ENCODE results near the gene LOXL4. TPM values are rescaled to one million over a fixed set of nuclear protein-coding genes. Genes with fewer than 3 reads are reported as not detected.

The LOXL4 gene
- total RNA-seq, 1 experiment from 2014 or later, result 1.3 TPM

- H3K36me3 ChIP-seq (ENCODE audit: control insufficient read depth in 1 of 2, insufficient read depth in 2 of 2, low read length in 2 of 2), result no peaks in the 10 kb centered on the region
- peak overlapping the region; percentile 57 for H3K27ac ChIP-seq (ENCODE audit: low read depth, low read length)
- no peaks in the 10 kb centered on the region for H3K9me2 ChIP-seq (ENCODE audit: insufficient read depth)
- POLR2A ChIA-PET, result interaction anchor here (1.4 kb wide), 1 partner anchor 41 kb away, joined by 10 read pairs; no protein-coding TSS in a partner anchor
- H3K79me2 ChIP-seq (ENCODE audit: insufficient read depth, low read length), result no peaks in the 10 kb centered on the region
- H3K4me2 ChIP-seq (ENCODE audit: low read length), result peak overlapping the region; percentile 91
- DNase-seq (ENCODE audit: low read depth, low spot score) (no peak), ATAC-seq (peak; percentile 64)
- peak overlapping the region; percentile 22 for H2AFZ ChIP-seq (ENCODE audit: low read depth, low read length, poor library complexity, severe bottlenecking)
- RAD21 ChIA-PET (ENCODE audit: low non-redundant PET in 1 of 2, low total read pairs in 2 of 2, uncharacterized antibody in 2 of 2, unreplicated experiment in 2 of 2), result interaction anchor here (1.2 to 2.2 kb wide), 2 partner anchors 40 to 41 kb away, joined by 4 to 8 read pairs; no protein-coding TSS in a partner anchor
- H3K9ac ChIP-seq (ENCODE audit: low read length), result peak overlapping the region; percentile 55
- H3K4me3 ChIP-seq (replicated peaks in 1 of 2; ENCODE audit: low read depth in 1 of 2, low read length in 2 of 2), result peak overlapping the region; percentile 60 to 62
- intact Hi-C loops (cut with micrococcal nuclease), result loop anchor here (10.0 kb wide), 1 partner anchor 146 kb away; the partner anchor contains the start of gene PYROXD2
- no peaks in the 10 kb centered on the region for H3K27me3 ChIP-seq (ENCODE audit: insufficient read depth, low read length)
- TF ChIP-seq ATF3 (IDR thresholded peaks at IDR 0.05), result no peak
- no peak for TF ChIP-seq POLR2A (IDR thresholded peaks at IDR 0.05; ENCODE audit: borderline replicate concordance, extremely low read depth, insufficient read depth, insufficient read length)
- TF ChIP-seq ZNF274 (IDR thresholded peaks at IDR 0.05; ENCODE audit: low read depth, low read length), result no peak
- H3K4me1 ChIP-seq (ENCODE audit: control insufficient read depth in 1 of 2, insufficient read depth in 2 of 2, low read length in 2 of 2), result peaks cover 43 to 69% of the 10 kb centered on the region in 2 experiments
- no peaks in the 10 kb centered on the region for H3K9me3 ChIP-seq (ENCODE audit: control insufficient read depth in 1 of 2, insufficient read depth in 1 of 2, low read depth in 1 of 2, low read length in 2 of 2)
- CTCF ChIA-PET, result interaction anchor here (1.5 kb wide), 1 partner anchor 41 kb away, joined by 11 read pairs; no protein-coding TSS in a partner anchor
- no TSS peak for BruUV-seq (replicated peaks)
- no peaks in the 10 kb centered on the region for H4K20me1 ChIP-seq (ENCODE audit: insufficient read depth)
Measured at GRCh38 chr10:98268694-98269431, 869 bp upstream of the LOXL4 start.

GRCh38 chr10:98267069-98267893 is 713 bp downstream of the LOXL4 start:
- Histone ChIP-seq H3K9me3 (ENCODE audit: control insufficient read depth in 1 of 2, insufficient read depth in 1 of 2, low read depth in 1 of 2, low read length in 2 of 2) (no peaks in the 10 kb centered on the region), H3K79me2 (ENCODE audit: insufficient read depth, low read length) (no peaks in the 10 kb centered on the region), H3K4me3 (replicated peaks in 1 of 2; ENCODE audit: low read depth in 1 of 2, low read length in 2 of 2) (peak overlapping the region; percentile 45 to 53), H3K27me3 (ENCODE audit: insufficient read depth, low read length) (no peaks in the 10 kb centered on the region), H3K4me2 (ENCODE audit: low read length) (peak overlapping the region; percentile 78), H2AFZ (ENCODE audit: low read depth, low read length, poor library complexity, severe bottlenecking) (no peak overlapping the region), H3K9me2 (ENCODE audit: insufficient read depth) (no peaks in the 10 kb centered on the region), H3K4me1 (ENCODE audit: control insufficient read depth in 1 of 2, insufficient read depth in 2 of 2, low read length in 2 of 2) (peaks cover 43 to 79% of the 10 kb centered on the region in 2 experiments), H3K36me3 (ENCODE audit: control insufficient read depth in 1 of 2, insufficient read depth in 2 of 2, low read length in 2 of 2) (no peaks in the 10 kb centered on the region), H3K27ac (ENCODE audit: low read depth, low read length) (peak overlapping the region; percentile 58; the same call in 1 of the 2 replicates), H4K20me1 (ENCODE audit: insufficient read depth) (no peaks in the 10 kb centered on the region), H3K9ac (ENCODE audit: low read length) (peak overlapping the region; percentile 57)
- CTCF ChIA-PET, result interaction anchor here (1.8 kb wide), 1 partner anchor 43 kb away, joined by 13 read pairs; no protein-coding TSS in a partner anchor
- intact Hi-C loops (cut with micrococcal nuclease), result loop anchor here (10.0 kb wide), 1 partner anchor 148 kb away; the partner anchor contains the start of gene PYROXD2
- POLR2A ChIA-PET, result no interaction called here
- RAD21 ChIA-PET (ENCODE audit: low non-redundant PET in 1 of 2, low total read pairs in 2 of 2, uncharacterized antibody in 2 of 2, unreplicated experiment in 2 of 2), result interaction anchor here in 1 of 2 experiments (1.0 kb wide), 1 partner anchor 41 kb away, joined by 3 read pairs; no protein-coding TSS in a partner anchor
- BruUV-seq (replicated peaks), result TSS peak; percentile 61
- ATAC-seq (no peak), DNase-seq (ENCODE audit: low read depth, low spot score) (no peak)
- no peak for TF ChIP-seq TCF7L2 (IDR thresholded peaks at IDR 0.05; ENCODE audit: borderline replicate concordance, extremely low read depth, insufficient read depth, insufficient read length)
- TF ChIP-seq SP1 (IDR thresholded peaks at IDR 0.05; ENCODE audit: low read depth), result no peak
- no peak for TF ChIP-seq CBX3 (IDR thresholded peaks at IDR 0.05; ENCODE audit: low read depth)
- TF ChIP-seq EGR1 (IDR thresholded peaks at IDR 0.05; ENCODE audit: low read depth), result no peak
- no peak for TF ChIP-seq REST (IDR thresholded peaks at IDR 0.05; ENCODE audit: low read depth)
- no peak for TF ChIP-seq EZH2phosphoT487 (IDR thresholded peaks at IDR 0.05; ENCODE audit: borderline replicate concordance)
- TF ChIP-seq FOSL1 (IDR thresholded peaks at IDR 0.05; ENCODE audit: low read depth), result no peak
- TF ChIP-seq JUND (IDR thresholded peaks at IDR 0.05), result no peak
- TF ChIP-seq MAX (IDR thresholded peaks at IDR 0.05), result no peak
- no peak for TF ChIP-seq YY1 (IDR thresholded peaks at IDR 0.05; ENCODE audit: extremely low read depth, insufficient replicate concordance, low read depth, low read length)
- no peak for TF ChIP-seq CEBPB (IDR thresholded peaks at IDR 0.05; ENCODE audit: low read depth)
